AG04449 (cell line): ENCODE measurements around the gene DOCK4.

Source experiments
- CTCF ChIA-PET: fragments of 350-600 bp; formaldehyde crosslinking; extraction: SDS; loops from one replicate; lab custom pipeline; 2021; ENCODE audit warnings: antibody characterized with exemption; lab: Yijun Ruan, JAX
- POLR2A ChIA-PET: fragments of 400-600, 350-600 bp; formaldehyde crosslinking; extraction: SDS; loops from one replicate; lab custom pipeline; 2020; ENCODE audit warnings: antibody characterized with exemption, inconsistent platforms; lab: Yijun Ruan, JAX
- DNase-seq: peaks from one replicate; pipeline ENCODE4 v3.0.0-alpha.2; 2010; ENCODE audit warnings: low read depth, low spot score
- H3K4me3 ChIP-seq: 2 replicates; pipeline ENCODE4 v1.5.1; 2011; ENCODE audit warnings: low read depth, mild to moderate bottlenecking, control low read depth, low read length
- CTCF ChIP-seq: IDR thresholded peaks from one replicate; pipeline ENCODE4 v1.5.1; 2011; ENCODE audit warnings: mild to moderate bottlenecking, moderate library complexity, low read length, control low read depth, inconsistent platforms; ENCODE audit not compliant: insufficient read depth; ENCODE audit errors: missing control alignments

The DOCK4 gene

DNA sequence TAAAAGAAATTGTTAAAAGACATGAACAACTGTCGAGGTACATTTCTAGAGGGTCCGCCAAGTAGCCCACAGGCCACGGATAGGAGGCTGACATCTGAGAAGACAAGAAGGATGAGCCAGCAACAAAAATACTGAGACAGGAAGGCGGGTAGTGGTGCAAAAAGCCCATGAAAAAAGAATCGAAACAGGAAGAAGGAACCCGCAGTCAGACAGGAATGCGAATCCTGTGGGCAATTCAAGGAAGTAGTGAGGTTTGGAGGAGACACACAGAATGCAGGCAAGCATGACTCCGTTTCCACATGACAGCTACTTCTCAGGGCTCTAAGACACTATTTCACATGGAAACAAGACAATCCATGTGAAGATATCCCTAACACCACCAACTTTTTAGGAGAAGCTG lies 125.2 kb downstream of the DOCK4 start:
- no peak overlapping the region for H3K4me3 ChIP-seq
- TF ChIP-seq CTCF: no peak
- DNase-seq: no peak
- CTCF ChIA-PET: no interaction called here
- POLR2A ChIA-PET: no interaction called here

- DNase-seq: peak; percentile 85
- TF ChIP-seq CTCF: no peak
- H3K4me3 ChIP-seq: no peak overlapping the region
- POLR2A ChIA-PET: interaction anchor here (0.8 kb wide), 1 partner anchor 370 kb away, joined by 3 read pairs; the partner anchor contains the start of gene IFRD1
- CTCF ChIA-PET: interaction anchor here (1.1 to 1.4 kb wide), 5 partner anchors 11 to 416 kb away, joined by 3 to 7 read pairs (median 3); no protein-coding TSS in a partner anchor
Observed at GRCh38 chr7:112080441-112080840, 125.8 kb downstream of the DOCK4 start.

DNA sequence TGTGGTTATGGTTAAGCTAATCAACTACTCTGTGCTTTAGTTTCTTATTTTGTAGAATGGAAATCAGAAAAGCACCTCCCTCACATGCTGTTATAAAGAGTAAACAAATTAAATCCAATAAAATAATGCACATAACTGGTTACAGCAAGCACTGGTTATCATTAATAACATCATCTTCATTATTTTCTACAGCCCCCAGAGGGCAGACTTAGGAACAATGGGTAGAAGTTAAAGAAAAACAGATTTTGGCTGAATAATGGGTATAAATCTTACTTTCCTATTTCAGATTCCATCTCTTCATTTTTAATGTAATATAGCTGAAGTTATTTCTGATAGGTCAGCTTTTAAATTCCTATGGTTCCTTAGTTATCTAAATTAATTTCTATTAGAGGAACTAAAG lies 126.5 kb downstream of the DOCK4 start:
- CTCF ChIA-PET: interaction anchor here (0.8 to 1.4 kb wide), 6 partner anchors 10 to 417 kb away, joined by 3 to 7 read pairs (median 3); no protein-coding TSS in a partner anchor
- no peak for DNase-seq
- no peak overlapping the region for H3K4me3 ChIP-seq
- POLR2A ChIA-PET: interaction anchor here (0.8 kb wide), 1 partner anchor 371 kb away, joined by 3 read pairs; the partner anchor contains the start of gene IFRD1
- TF ChIP-seq CTCF: no peak

DNA sequence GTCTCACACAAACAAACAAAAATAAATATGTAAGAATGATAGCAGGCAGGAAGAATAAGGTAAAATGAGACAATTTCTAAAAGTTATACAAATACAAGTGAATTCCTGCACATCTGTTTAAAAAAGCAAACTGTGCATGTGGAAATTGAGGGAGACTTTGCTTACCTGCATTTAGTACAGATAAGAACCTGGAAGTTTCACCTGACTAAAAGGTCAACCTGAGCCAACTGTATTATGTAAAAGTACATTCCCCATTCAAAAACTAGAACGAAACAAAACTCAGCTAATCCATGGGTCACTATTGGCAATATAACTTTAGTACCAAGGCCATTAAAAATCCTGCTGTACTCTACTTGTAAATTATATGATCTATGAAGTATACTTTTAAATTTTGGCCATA lies 127.1 kb downstream of the DOCK4 start:
- H3K4me3 ChIP-seq: no peak overlapping the region
- ChIA-PET CTCF (interaction anchor here (0.8 to 1.4 kb wide), 4 partner anchors 13 to 417 kb away, joined by 3 to 7 read pairs (median 3); no protein-coding TSS in a partner anchor), POLR2A (no interaction called here)
- no peak for TF ChIP-seq CTCF
- no peak for DNase-seq

DNA sequence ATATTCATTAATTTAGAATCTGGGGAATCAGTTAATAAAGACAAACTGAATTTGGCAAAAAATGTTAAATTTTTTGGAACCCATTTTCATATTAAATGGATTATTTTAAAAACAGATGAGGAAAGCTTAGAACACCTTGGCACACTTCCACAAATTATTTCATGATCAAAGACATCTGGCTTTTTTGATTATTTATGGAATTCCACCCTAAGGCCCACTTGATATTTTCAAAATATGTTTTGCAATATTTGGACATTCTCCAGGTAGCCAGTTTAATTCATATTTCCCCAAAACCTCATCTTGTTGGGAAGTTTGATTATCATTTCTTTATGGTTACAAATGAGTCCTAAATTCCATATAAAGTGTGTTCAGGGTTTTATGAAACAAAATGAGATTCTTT lies 129.9 kb downstream of the DOCK4 start:
- CTCF ChIA-PET: no interaction called here
- DNase-seq: no peak
- TF ChIP-seq CTCF: no peak
- no peak overlapping the region for H3K4me3 ChIP-seq
- POLR2A ChIA-PET: no interaction called here

GRCh38 chr7:112074464-112074863 lies 131.7 kb downstream of the DOCK4 start:
- POLR2A ChIA-PET: no interaction called here
- CTCF ChIA-PET: no interaction called here
- DNase-seq: no peak
- H3K4me3 ChIP-seq: no peak overlapping the region
- no peak for TF ChIP-seq CTCF
